H9 (cell line): ENCODE results near the gene FBP2. TPM values are rescaled to one million over a fixed set of nuclear protein-coding genes. Genes with fewer than 3 reads are reported as not detected.

Experiments used
- DNase-seq: peaks from one replicate; pipeline ENCODE4 v3.0.0-alpha.2; 2017
- H2AFZ ChIP-seq: one replicate; pipeline ENCODE4 v1.6.1; 2013; ENCODE audit warnings: mild to moderate bottlenecking, low read length, control low read depth, moderate library complexity
- H2AK5ac ChIP-seq: 2 replicates; pipeline ENCODE4 v1.6.1; 2013; ENCODE audit warnings: low read length, control low read depth, mixed read lengths; ENCODE audit not compliant: insufficient read length
- H2BK120ac ChIP-seq: one replicate; pipeline ENCODE4 v1.6.1; 2013; ENCODE audit warnings: low read depth, mild to moderate bottlenecking, low read length, control low read depth, inconsistent platforms; ENCODE audit not compliant: poor library complexity, severe bottlenecking
- H2BK12ac ChIP-seq: 2 replicates; pipeline ENCODE4 v1.6.1; 2013; ENCODE audit warnings: low read length, control low read depth, mixed read lengths, low read depth; ENCODE audit not compliant: insufficient read length
- H2BK15ac ChIP-seq: 2 replicates; pipeline ENCODE4 v1.6.1; 2013; ENCODE audit warnings: low read depth, low read length, control low read depth
- H2BK20ac ChIP-seq: one replicate; pipeline ENCODE4 v1.6.1; 2013; ENCODE audit warnings: low read depth, mild to moderate bottlenecking, low read length, control low read depth, inconsistent platforms; ENCODE audit not compliant: poor library complexity, severe bottlenecking
- H2BK5ac ChIP-seq: 2 replicates; pipeline ENCODE4 v1.6.1; 2013; ENCODE audit warnings: low read length, control low read depth, mixed read lengths; ENCODE audit not compliant: insufficient read length
- H3K14ac ChIP-seq: 2 replicates; pipeline ENCODE4 v1.6.1; 2013; ENCODE audit warnings: low read length, control low read depth; ENCODE audit not compliant: insufficient read depth
- H3K18ac ChIP-seq: 2 replicates; pipeline ENCODE4 v1.6.1; 2013; ENCODE audit warnings: low read depth, mild to moderate bottlenecking, mixed read lengths, low read length, control low read depth; ENCODE audit not compliant: insufficient read length
- H3K23ac ChIP-seq: 2 replicates; pipeline ENCODE4 v1.6.1; 2013; ENCODE audit warnings: low read length, control low read depth, mixed read lengths, low read depth; ENCODE audit not compliant: insufficient read length
- H3K23me2 ChIP-seq: 2 replicates; pipeline ENCODE4 v1.6.1; 2013; ENCODE audit warnings: low read depth, mild to moderate bottlenecking, mixed read lengths, low read length, control low read depth; ENCODE audit not compliant: insufficient read length, poor library complexity, severe bottlenecking
- H3K27ac ChIP-seq: 2 replicates; pipeline ENCODE4 v1.5.1; 2013; ENCODE audit warnings: low read length, control low read depth, mixed read lengths, low read depth; ENCODE audit not compliant: insufficient read length
- H3K27me3 ChIP-seq: 2 replicates; pipeline ENCODE4 v1.6.1; 2013; ENCODE audit warnings: low read length, control low read depth, inconsistent platforms; ENCODE audit not compliant: insufficient read depth
- H3K4ac ChIP-seq: 2 replicates; pipeline ENCODE4 v1.6.1; 2013; ENCODE audit warnings: low read depth, mild to moderate bottlenecking, control low read depth, inconsistent platforms, low read length, moderate library complexity
- H3K4me1 ChIP-seq: 2 replicates; pipeline ENCODE4 v1.6.1; 2013; ENCODE audit warnings: low read length, control low read depth, inconsistent platforms; ENCODE audit not compliant: insufficient read depth
- H3K4me2 ChIP-seq: 2 replicates; pipeline ENCODE4 v1.6.1; 2013; ENCODE audit warnings: low read length, control low read depth, mixed read lengths; ENCODE audit not compliant: insufficient read length, insufficient read depth
- H3K56ac ChIP-seq: 2 replicates; pipeline ENCODE4 v1.6.1; 2013; ENCODE audit warnings: low read depth, mild to moderate bottlenecking, mixed read lengths, low read length, control low read depth; ENCODE audit not compliant: insufficient read length
- H3K79me1 ChIP-seq: 2 replicates; pipeline ENCODE4 v1.6.1; 2013; ENCODE audit warnings: low read depth, mild to moderate bottlenecking, moderate library complexity, low read length, control low read depth, inconsistent platforms; ENCODE audit not compliant: insufficient read depth, poor library complexity, severe bottlenecking
- H3K79me2 ChIP-seq: 2 replicates; pipeline ENCODE4 v1.6.1; 2013; ENCODE audit warnings: low read length, control low read depth, inconsistent platforms; ENCODE audit not compliant: insufficient read depth
- H3K9ac ChIP-seq: 2 replicates; pipeline ENCODE4 v1.6.1; 2013; ENCODE audit warnings: low read length, control low read depth, mixed read lengths; ENCODE audit not compliant: insufficient read length; ENCODE audit errors: extremely low read depth
- H3K9me3 ChIP-seq: one replicate; pipeline ENCODE4 v1.6.1; 2013; ENCODE audit warnings: low read depth, low read length, inconsistent platforms; ENCODE audit not compliant: control insufficient read depth
- H3T11ph ChIP-seq: one replicate; pipeline ENCODE4 v1.6.1; 2013; ENCODE audit warnings: mild to moderate bottlenecking, low read length, control low read depth, inconsistent platforms
- H4K20me1 ChIP-seq: one replicate; pipeline ENCODE4 v1.6.1; 2013; ENCODE audit not compliant: control insufficient read depth, insufficient read length, insufficient read depth
- H4K5ac ChIP-seq: 2 replicates; pipeline ENCODE4 v1.6.1; 2013; ENCODE audit warnings: low read depth, mild to moderate bottlenecking, mixed read lengths, low read length, control low read depth; ENCODE audit not compliant: insufficient read length
- H4K8ac ChIP-seq: replicated peaks from 2 replicates; pipeline ENCODE4 v1.6.1; 2013; ENCODE audit warnings: low read length, control low read depth, mixed read lengths, low read depth; ENCODE audit not compliant: insufficient read length
- H4K91ac ChIP-seq: 2 replicates; pipeline ENCODE4 v1.6.1; 2013; ENCODE audit warnings: low read depth, mild to moderate bottlenecking, moderate library complexity, mixed read lengths, low read length, control low read depth; ENCODE audit not compliant: insufficient read length
- H3K27ac Mint-ChIP-seq, 3 experiments: 2 replicates in 2 of 3; 3 replicates in 1 of 3; pipeline ENCODE4 v1.8.0; 2020 to 2021; ENCODE audit warnings: mixed read lengths in 3 of 3, mild to moderate bottlenecking in 1 of 3, moderate library complexity in 1 of 3
- H3K27me3 Mint-ChIP-seq: 2 replicates; pipeline ENCODE4 v1.8.0; 2021; ENCODE audit warnings: low read depth, mild to moderate bottlenecking, moderate library complexity, mixed read lengths
- H3K36me3 Mint-ChIP-seq, 3 experiments: 2 replicates in 2 of 3; 3 replicates in 1 of 3; pipeline ENCODE4 v1.8.0; 2020 to 2021; ENCODE audit warnings: low read depth in 3 of 3, mixed read lengths in 3 of 3; ENCODE audit not compliant: insufficient read depth in 1 of 3
- H3K4me1 Mint-ChIP-seq, 2 experiments: 2 replicates each; pipeline ENCODE4 v1.8.0; 2020; ENCODE audit warnings: mixed read lengths in 2 of 2
- H3K4me3 Mint-ChIP-seq, 2 experiments: 2 replicates in 1 of 2; 3 replicates in 1 of 2; pipeline ENCODE4 v1.8.0; 2020 to 2021; ENCODE audit warnings: mild to moderate bottlenecking in 2 of 2, mixed read lengths in 2 of 2, moderate library complexity in 1 of 2
- H3K9me3 Mint-ChIP-seq, 2 experiments: 2 replicates in 1 of 2; 3 replicates in 1 of 2; pipeline ENCODE4 v1.8.0; 2020; ENCODE audit warnings: mild to moderate bottlenecking in 2 of 2, mixed read lengths in 2 of 2, moderate library complexity in 1 of 2
- whole genome bisulfite sequencing: extraction: QIAGEN DNeasy Blood & Tissue Kit; methylation state at CpG from one replicate; pipeline ENCODE4 v1.1.7; 2013; ENCODE audit warnings: missing lambda C conversion rate, low lambda C conversion rate, mixed read lengths; ENCODE audit not compliant: insufficient read length; ENCODE audit errors: extremely low coverage; 5-methylcytosine and 5-hydroxymethylcytosine counted together
- total RNA-seq: library from RNA; stranded (reverse); gene quantifications from 2 replicates; pipeline ENCODE4 v1.2.1, GENCODE V29; 2021
- TF ChIP-seq, protein P1 (sequence below): fragments of 200-600 bp; sonication (generic); conservative IDR thresholded peaks from 3 replicates; pipeline ENCODE4 v1.8.0; 2021; ENCODE audit warnings: antibody characterized with exemption, mild to moderate bottlenecking

Gene FBP2
- total RNA-seq, 1 experiment from 2014 or later, result not detected

- no peak overlapping the region for H3K27ac ChIP-seq
- Mint-ChIP-seq H3K27ac (no peak overlapping the region), H3K4me3 (no peak overlapping the region)
Observed at GRCh38 chr9:94581728-94582127, 11.9 kb downstream of the FBP2 start.

More at GRCh38 chr9:94581728-94582127, 11.9 kb downstream of the FBP2 start:
- TF ChIP-seq, protein P1, sequence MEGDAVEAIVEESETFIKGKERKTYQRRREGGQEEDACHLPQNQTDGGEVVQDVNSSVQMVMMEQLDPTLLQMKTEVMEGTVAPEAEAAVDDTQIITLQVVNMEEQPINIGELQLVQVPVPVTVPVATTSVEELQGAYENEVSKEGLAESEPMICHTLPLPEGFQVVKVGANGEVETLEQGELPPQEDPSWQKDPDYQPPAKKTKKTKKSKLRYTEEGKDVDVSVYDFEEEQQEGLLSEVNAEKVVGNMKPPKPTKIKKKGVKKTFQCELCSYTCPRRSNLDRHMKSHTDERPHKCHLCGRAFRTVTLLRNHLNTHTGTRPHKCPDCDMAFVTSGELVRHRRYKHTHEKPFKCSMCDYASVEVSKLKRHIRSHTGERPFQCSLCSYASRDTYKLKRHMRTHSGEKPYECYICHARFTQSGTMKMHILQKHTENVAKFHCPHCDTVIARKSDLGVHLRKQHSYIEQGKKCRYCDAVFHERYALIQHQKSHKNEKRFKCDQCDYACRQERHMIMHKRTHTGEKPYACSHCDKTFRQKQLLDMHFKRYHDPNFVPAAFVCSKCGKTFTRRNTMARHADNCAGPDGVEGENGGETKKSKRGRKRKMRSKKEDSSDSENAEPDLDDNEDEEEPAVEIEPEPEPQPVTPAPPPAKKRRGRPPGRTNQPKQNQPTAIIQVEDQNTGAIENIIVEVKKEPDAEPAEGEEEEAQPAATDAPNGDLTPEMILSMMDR, result no peak
- no peak overlapping the region for H2AFZ ChIP-seq
- H2BK12ac ChIP-seq, result no peak overlapping the region
- H3K27me3 ChIP-seq, result no peaks in the 10 kb centered on the region
- no peak overlapping the region for H3T11ph ChIP-seq
- H2BK5ac ChIP-seq, result no peak overlapping the region
- H3K23ac ChIP-seq, result no peak overlapping the region
- no peak overlapping the region for H2AK5ac ChIP-seq
- Mint-ChIP-seq H3K36me3 (no peaks in the 10 kb centered on the region), H3K9me3 (peaks cover 3 to 4% of the 10 kb centered on the region in 2 experiments; a peak in 3 of 5 replicates), H3K4me1 (no peaks in the 10 kb centered on the region), H3K27me3 (peaks cover 7% of the 10 kb centered on the region)
- H3K56ac ChIP-seq, result no peak overlapping the region
- H2BK20ac ChIP-seq, result no peak overlapping the region
- no peak for DNase-seq
- H3K9ac ChIP-seq, result no peak overlapping the region
- no peaks in the 10 kb centered on the region for H3K9me3 ChIP-seq
- no peaks in the 10 kb centered on the region for H3K79me2 ChIP-seq
- H2BK15ac ChIP-seq, result no peak overlapping the region
- H3K18ac ChIP-seq, result no peak overlapping the region
- no peak overlapping the region for H4K8ac ChIP-seq
- H4K91ac ChIP-seq, result no peak overlapping the region
- H3K4me2 ChIP-seq, result no peak overlapping the region
- no peak overlapping the region for H3K4ac ChIP-seq
- H2BK120ac ChIP-seq, result no peak overlapping the region
- no CpG with 5 or more reads among the region's 5 CpGs for WGBS
- no peak overlapping the region for H4K5ac ChIP-seq
- no peaks in the 10 kb centered on the region for H3K23me2 ChIP-seq
- H4K20me1 ChIP-seq, result no peaks in the 10 kb centered on the region
- H3K4me1 ChIP-seq, result no peaks in the 10 kb centered on the region
- H3K79me1 ChIP-seq, result no peaks in the 10 kb centered on the region
- no peak overlapping the region for H3K14ac ChIP-seq
